Stimulated activated CD4-positive, alpha-beta T cell treated with anti-CD3 and anti-CD28 coated beads, Interleukin-15, amount 100 ng/mL, for 24 hours (primary cell): ENCODE results near the gene PRM3.
A peak's percentile ranks its signal among the peaks of the same experiment; 100 is the strongest.

ENCODE experiments used
- DNase-seq: peaks from one replicate; pipeline ENCODE4 v3.0.0-alpha.2; 2020

The PRM3 gene

DNA sequence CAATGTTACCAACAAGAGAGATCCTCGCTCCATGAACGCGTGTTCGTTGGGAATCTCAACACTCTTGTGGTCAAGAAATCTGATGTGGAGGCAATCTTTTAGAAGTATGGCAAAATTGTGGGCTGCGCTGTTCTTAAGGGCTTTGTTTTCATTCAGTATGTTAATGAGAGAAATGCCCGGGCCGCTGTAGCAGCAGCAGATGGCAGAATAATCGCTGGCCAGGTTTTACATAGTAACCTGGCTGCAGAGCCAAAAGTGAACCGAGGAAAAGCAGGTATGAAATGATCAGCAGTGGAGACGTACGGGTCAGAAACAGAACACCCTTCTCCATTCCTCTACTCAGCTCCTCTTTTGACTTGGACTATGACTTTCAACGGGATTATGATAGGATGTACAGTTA is 30.8 kb downstream of the PRM3 start:
- DNase-seq, result no peak

DNA sequence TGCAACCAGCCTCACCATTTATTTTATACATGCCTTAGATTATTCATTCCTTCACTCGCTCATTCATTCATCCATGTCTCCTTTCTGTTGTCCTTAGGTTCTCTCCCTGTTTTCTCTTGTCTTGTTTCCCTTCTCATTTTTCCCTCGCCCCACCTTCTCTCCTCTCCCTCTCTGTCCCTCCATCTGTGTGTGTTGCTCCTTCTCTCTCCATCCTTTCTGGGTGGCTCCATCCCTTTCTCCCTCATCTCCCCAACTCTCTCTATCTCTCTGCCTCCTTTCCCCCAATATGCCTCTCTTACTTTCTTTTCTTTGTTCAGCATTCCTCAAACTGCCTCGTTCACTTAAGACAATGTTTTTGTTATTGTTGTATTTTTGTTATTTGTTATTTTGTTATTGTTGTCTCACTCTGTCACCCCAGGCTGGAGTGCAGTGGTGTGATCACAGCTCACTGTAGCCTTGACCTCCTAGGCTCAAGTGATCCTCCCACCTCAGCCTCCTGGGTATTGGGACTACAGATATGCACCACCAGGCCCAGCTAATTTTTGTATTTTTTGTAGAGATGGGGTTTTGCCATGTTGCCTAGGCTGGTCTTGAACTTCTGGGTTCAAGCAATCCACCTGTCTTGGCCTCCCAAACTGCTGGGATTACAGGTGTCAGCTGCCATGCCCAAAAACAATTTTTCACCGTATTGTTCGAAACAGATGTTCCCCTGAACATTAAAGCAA is 31.8 kb downstream of the PRM3 start:
- no peak for DNase-seq

DNA sequence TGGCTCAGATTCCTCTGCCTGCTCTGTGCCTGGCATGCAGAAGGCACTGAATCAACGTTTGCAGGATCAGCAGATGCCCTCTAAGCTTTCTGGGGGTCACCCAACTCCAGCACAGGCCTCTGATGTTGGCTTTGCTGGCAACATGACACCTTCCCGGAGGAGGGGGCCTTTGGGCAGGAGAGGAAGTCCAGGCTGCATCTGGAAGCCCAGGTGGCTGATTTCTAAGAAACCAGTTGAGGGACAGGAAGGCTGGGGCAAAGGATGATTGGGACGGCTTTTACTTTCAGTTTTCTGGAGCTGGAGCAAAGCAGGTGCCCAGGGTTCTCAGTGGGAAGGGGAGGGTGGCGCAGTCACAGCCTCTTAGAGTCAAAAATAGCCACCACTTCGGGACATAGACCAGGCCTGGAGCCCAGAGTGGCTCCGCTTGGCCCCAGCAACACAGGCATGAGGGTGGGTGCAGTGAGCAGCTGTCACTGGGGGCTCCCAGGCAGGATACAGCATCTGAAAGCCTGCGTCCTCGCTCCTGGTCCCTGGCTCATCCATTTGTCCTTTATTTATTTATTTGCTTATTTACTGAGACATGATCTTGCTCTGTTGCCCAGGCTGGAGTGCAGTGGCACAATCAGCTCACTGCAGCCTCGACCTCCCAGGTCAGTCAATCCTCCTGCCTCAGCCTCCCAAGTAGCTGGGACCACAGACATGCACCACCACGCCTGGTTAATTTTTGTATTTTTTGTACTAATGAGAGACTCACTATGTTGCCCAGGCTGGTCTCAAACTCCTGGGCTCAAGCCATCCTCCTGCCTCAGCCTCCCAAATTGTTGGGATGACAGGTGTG is 32.6 kb downstream of the PRM3 start:
- no peak for DNase-seq

DNA sequence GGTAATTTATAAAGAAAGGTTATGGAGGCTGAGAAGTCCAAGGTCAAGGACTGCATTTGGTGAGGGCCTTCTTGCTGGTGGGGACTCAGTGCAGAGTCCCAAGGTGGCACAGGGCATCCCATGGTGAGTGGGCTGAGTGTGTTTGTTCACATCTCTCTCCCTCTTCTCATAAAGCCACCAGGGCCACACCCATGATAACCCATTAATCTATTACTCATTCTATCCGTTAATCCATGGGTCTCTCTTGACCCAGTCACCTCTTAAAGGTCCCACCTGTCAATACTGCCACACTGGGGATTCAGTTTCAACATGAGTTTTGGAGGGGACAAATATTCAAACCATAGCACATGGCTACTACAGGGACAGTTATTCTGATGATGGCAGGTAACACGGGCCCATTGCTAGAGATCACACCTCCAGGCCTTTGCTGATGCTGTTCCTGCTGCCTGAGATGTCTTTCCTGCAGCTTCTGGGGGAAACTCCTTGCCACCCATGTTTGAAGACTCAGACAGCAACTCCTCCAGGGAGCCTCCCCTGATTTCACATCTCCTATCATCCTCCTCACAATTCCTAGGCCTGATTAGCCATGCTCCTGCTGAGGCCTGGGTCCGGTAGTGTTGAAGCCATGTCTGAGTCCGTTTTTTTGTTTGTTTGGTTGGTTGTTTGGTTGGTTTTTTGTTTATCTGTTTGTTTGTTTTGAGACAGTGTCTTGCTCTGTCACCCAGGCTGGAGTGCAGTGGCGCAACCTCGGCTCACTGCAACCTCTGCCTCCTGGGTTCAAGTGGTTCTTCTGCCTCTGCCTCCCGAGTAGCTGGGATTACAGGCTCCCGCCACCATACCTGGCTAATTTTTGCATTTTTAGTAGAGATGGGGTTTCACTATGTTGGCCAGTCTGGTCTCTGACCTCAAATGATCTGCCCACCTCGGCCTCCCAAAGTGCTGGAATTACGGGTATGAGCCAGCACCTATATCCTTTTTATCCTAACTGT is 33.5 kb downstream of the PRM3 start:
- no peak for DNase-seq

DNA sequence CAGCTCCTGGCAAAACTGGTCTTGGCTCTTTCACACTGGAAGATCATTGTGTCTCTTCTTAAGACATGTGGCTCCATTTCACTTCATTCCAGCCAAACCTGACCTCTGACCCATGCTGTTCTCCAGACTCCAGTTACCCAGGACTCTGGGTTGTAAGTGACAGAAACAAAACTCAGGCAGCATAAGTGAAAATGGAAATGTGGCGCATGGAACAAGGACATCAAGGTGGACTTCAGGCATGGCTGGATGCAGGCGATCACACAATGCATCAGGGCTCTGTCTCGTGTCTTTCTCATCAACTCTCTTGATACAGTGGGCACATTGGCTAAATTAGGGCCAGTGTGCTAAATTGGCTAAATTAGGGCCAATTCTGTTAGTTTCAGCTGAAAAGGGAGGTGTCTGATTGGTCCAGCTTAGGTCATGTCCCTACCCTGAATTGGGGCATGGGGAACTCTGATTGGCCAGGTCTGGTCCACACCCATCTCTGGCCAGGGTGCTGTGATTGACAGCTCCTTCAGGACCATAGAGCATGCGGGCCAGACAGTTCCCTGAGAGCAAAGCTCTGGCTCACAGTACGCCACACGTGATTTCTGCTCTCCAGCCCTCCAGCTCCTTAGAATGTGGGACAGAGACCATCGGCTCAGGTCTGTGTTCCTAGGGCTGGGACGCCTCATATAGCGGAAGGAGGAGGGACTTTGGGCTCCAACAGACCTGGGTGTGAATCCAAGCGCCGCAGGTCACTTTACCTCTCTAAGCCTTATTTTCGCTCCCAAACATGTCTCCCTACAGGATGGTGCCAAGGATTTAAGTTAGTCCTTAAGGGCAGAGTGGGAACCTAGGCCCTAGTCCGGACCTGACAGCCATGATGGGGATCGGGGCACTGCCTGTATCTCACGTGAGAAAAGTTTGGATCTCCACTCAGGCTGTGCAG is 34.9 kb downstream of the PRM3 start:
- DNase-seq, result no peak

DNA sequence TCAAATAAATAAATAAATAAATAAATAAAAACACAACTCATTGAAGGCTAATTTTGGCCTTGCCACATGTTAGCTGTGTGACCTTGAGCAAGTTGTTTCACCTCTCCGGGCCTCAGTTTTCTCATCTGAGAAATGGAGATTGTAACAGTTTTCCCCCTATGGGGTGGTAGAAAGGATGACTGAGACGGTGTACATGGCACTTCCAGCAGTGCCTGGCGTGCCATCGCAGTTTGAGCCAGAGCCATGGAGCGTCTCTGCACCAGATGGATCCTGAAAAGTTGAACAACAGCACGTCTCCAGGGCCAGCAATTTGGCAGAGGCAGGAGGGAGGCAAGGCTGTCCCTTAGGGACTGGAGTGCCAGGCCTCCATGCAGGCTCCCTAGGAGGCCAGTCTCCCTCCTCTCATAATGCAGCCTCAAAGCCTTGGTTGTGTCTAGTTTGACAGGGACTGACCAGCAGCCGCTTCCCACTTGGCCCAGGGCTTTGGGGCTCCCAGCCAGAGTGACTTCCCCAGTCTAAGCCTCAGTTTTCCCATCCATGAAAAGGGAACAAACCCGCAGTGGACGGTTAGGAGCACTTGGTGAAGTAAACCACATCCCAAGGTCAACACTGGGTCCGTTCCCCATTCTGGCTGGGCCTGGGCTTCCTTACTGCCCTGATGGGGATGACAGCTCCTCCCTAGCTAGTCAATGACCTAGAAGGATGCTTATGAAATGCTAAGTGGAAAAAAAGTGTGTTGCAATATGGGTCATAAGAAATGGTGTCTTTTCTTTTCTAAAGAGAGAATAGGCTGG is 36.8 kb downstream of the PRM3 start:
- no peak for DNase-seq

DNA sequence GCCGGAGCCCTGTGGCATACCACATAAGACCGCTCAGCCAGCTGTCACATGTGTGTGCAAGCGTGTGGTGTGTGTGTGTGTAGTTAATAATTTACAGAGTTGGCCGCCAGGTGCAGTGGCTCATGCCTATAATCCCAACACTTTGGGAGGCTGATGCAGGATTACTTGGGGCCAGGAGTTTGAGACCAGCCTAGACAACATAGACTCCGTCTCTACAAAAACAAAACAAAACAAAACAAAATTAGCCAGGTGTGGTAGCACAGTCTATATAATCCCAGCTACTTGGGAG is 37.8 kb downstream of the PRM3 start:
- DNase-seq, result no peak

DNA sequence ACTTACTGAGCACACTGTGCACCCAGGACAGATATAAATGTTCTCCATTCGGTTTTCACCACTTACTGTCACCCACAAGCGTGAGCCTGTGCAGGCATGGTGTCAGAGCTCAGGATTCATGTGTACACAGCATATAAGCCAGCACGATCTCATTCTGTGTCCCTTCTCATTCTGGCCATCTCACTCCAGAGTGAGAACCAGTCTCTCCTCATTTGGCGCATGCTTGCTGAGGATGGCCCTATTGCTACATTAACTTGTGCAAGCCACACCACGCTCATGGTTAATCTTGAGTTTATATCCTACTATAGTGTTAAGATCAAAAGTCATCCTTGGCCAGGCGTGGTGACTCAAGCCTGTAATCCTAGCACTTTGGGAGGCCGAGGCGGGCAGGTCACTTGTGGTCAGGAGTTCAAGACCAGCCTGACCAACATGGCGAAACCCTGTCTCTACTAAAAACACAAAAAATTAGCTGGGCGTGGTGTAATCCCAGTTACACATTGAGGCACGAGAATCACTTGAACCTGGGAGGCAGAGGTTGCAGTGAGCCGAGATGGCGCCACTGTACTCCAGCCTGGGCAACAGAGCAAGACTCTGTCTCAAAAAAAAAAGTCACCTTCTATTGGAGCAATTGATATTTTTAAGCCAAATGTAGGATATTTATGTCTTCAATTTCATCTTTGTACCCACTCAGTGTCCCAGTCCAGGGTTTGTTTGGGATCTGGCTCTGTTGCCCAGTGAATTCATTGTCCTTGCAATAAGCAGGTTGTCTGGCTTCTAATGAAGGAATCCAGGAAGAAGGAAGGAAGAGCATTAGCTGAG is 38.3 kb downstream of the PRM3 start:
- DNase-seq, result no peak

DNA sequence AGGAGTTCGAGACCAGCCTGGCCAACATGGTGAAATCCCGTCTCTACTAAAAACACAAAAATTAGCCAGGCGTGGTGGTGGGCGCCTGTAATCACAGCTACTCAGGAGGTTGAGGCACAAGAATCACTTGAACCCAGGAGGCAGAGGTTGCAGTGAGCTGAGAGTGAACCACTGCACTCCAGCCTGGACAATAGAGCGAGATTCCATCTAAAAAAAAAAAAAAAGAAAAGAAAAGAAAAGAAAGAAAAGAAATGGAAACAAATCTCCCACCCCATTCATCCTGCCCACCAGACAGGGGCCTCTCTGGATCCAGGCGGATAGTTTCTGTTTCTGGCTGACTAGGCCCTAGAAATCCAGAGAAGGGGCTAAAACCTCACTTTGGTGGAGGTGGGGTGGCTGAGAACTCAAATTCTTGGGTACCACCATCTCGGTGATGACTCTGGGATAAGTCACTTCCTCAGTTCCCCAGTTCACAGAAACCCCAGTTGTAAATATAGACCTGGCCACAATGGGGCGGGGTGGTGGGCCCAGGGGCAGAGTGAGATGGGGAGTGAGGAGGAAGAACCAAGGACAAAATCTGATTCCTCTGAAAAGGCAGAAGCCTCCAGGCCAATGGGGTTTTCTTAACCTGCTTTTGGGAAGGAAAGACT is 39.6 kb downstream of the PRM3 start:
- DNase-seq, result peak; percentile 91

DNA sequence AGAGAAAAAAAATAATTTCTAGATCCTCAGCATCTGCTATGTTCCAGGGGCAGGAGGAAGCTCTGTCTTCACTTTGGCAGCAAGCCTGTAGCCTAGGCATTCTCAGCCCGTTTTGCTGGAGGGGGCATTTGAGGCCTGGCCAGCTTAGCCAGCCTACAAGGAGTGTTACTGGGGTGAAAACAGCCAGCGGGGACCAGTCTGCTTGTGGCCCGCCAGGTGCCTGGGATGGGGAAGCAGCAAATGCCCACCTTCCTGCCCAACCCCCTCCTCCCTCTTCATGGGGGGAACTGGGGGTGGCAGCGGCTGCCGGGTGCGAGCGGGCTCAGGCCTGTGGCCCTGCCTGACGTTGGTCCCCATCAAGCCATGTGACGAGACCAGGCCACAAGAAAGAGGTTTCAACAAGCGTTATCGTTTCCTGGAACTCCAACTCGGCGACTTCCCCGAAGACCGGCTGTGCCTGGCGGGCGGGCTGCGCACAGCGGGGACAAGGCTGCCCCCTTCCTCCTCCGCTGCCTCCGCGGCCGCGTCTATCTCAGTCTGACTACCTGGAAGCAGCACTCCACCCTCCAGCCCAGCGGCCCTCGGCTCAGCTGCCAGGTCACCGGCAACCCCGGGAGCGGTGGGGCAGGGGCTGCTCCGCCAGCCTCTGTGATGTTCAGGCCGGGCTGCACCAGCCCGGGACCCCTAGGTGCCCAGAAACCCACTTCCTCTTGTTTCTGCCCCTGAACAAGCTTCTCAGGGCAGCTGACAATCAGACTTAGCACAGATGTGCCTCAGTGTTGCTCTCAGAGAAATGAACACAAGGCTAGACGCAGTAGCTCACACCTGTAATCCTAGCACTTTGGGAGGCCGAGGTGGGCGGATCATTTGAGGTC is 40.3 kb downstream of the PRM3 start:
- peak; percentile 94 for DNase-seq

DNA sequence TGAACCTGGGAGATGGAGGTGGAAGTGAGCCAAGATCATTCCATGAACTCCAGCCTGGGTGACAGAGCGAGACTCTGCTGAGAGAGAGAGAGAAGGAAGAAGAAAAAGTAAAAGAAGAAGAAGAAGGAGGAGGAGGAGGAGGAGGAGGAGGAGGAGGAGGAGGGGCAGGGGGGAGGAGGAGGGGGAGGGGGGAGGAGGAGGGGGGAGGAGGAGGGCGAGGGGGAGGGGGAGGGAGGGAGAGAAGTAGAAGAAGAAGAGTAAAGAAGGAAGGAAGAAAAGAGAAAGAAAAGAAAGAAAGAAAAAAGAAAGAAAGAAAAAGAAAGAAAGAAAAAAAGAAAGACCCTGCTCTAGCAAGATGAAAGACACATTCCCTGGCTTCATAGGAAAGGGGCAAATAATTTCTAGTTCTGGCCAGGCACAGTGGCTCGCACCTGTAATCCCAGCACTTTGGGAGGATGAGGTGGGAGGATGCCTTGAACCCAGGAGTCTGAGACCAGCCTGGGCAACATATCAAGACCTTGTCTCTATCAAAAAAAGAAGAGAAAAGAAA is 41.1 kb downstream of the PRM3 start:
- DNase-seq, result no peak

DNA sequence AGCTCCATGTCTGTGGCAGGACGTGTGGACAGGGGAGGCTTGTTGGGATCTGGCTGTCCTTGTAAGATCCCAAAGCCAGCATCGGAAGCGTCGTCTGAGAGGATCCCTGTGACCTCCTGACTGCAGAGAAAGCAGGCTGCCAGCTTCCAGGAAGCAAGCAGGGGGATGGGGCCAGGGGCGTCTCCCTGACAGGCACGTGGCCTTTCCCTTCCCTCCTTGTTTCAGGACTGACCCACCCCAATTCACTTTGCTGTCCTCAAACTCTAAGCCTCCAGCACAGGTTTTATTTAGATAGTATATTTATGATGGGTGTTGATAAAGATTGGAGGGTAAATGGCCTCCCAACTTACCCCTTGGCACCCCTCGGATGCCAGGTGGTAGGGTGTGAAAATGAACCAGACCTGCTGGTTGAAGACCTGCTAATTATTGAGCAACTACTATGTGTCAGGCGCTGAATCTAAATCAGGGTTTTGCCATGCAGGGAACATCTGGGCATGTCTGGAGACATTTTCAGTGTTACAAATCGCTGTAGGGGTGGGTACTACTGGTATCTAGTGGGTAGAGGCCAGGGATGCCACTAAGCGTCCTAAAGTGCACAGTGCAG is 42.0 kb downstream of the PRM3 start:
- no peak for DNase-seq

DNA sequence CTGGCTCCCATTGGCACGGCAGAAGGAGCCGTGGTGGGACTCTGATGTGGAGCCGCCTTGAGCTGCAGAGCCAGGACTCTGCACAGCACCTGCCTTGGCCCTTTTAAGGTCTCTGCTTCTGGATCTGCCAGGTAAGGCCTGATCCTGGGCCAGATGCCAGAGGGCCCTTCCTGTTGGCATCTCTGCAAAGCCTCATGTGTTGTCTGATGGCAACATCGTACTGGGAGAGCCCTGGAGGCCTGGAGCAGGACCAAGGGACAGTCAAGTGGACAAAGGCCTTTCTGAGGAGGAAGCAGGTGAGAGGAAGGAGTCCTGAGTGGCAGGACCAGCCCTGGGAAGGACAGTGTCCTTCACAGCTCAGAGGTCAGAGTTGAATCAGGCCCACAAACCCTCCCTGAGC is 43.5 kb downstream of the PRM3 start:
- DNase-seq, result no peak

DNA sequence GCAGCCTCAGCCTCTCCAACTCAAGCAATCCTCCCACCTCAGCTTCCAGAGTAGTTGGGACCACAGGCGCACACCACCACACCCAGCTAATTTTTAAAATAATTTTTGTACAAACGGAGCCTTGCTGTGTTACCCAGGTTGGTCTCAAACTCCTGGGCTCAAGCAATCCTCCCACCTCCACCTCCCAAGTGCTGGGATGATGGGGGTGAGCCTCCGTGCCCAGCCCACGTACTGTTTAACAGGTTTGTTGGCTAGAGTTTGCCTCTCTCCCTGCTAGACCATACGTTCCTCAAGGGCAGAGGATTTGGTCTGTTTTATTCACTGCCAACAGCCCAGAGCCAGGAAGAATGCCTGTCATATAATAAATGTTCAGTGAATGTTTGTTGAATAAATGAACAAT is 44.0 kb downstream of the PRM3 start:
- DNase-seq, result no peak

DNA sequence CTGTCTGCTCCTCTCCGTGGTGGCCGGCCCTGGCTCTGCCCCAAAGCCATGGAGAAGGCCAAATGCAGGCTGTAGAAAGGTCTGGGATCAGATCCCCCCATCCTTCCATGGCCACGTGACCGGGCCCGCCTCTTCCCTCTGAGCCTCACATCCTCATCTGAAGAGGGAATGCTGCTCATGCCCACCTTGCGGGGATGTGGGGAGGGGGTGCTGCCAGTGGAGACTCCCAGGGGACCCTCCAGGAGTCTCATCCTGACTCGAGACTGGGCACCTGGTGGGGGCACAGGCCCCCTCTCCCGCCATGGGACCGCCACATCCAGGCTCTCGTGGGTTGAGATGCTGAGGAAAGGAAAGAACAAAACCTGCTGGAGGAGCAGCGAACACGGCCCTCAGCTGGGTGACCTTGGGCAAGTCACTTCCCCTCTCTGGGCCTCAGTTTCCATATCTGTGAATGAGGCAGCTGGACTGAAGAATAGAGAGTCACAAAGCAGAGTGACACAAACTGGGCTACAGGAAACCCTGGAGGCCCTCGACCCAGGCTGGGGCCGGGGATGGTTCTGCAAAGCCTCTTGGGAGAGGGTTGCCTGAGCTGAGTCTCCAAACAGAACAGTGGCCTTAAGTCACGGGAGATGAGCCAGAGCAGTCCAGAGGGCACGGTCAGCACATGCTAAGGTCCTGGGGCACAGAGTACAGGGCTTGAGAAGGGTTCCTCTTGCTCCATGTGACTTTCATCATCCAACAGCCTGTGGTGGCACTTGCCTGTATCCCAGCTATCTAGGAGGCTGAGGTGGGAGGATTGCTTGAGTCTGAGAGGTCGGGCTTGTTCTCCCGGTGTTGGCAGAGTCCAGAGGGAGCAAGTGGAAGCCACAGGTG is 47.5 kb downstream of the PRM3 start:
- peak; percentile 38 for DNase-seq

DNA sequence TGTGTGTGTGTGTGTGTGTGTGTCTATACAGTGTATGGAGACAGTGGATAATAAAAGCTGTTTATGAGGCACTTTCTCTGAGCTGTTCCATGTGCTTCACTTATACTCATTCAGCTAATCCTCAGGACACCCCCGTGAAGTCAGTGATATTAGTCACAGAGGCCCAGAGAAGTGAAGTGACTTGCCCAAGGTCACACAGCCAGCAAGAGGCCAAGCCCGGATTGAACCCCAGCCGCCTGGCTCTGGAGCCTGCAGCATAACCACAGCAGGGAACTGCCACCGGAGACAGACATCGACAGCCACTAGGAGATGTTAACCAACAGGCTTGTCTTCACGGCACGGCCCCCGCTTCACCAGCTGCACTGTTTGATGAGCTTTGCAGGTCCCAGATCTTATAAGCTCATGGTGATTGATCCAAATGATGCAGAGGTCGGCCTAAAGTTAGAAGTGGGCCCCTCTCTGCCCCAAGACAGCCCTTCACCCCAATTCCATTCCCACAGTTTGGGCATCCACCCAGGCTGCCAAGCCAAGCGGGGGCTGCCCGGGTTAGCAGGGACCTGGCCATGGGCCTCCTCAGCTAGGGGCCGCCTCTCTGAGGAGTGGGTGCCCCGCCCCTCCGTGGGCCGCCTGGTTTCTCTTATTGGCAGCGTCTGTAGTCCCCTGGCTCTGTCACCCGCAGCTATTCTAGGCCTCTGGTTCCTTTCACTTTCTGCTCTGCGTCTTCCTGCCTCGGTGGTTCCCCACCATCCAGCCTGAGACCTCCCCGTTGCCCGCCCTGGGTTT is 48.3 kb downstream of the PRM3 start:
- DNase-seq, result peak; percentile 93
